ENCODE data around the gene CAMLG.

Gene CAMLG

DNA sequence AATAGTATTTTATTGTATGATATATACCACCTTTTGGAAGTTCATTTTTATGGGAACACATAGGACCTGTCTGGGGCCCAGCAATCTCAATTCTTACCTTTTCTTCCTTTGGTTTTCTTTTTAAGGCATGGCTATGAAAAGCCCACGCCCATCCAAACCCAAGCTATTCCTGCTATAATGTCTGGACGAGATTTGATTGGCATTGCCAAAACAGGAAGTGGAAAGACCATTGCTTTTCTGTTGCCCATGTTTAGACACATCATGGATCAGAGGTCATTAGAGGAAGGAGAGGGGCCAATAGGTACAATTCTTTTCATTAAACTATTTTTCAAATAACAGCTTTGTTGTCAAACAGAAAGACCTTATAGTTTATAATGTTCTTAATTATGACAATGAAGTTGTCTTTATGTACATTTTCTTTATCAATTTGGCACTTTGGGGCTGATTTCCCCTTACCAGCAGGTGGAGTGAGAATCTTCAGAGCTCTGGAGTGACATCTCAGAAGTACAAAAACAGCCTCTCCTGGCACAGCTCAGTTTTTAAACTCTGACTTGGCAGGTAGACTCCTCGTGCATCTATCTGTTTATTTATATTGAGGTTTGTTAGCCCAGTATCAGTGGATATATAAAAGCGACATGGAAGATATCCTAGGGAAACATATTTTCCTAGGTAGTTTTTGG, 46.0 kb downstream of the CAMLG start:
- DNase-seq (ENCODE audit: low spot score) = no peak

DNA sequence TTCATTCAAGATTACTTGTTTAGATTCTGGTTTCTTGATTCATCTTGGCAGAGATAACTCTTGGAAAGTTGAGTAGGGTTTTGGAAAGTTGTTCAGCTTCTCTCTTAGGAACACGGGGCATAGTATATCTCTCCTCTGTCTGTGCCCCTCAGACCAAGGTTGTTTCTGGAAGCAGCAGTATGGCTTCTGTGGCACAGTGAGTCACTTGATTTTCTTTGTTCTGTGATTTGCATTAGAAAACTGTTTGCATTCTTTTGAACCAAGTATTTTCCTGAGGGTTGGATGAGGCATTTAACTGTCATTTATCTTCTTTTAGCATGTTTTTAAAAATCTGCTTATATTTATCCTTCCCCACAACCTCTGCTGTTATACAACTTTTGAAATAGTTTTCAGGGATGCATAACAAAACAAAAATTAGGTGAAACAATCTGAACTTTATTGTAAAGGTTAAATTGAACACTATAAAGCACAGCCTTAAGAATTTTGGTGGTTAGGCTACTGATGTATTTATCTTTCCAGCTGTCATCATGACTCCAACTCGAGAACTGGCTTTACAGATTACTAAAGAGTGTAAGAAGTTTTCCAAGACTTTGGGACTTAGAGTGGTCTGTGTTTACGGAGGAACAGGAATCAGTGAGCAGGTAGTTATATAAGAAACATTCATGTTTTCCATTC, 46.7 kb downstream of the CAMLG start:
- no peak for DNase-seq (ENCODE audit: low spot score)

GRCh38 chr5:134787692-134788091, 49.3 kb downstream of the CAMLG start:
- no peak for DNase-seq (ENCODE audit: low spot score)

DNA sequence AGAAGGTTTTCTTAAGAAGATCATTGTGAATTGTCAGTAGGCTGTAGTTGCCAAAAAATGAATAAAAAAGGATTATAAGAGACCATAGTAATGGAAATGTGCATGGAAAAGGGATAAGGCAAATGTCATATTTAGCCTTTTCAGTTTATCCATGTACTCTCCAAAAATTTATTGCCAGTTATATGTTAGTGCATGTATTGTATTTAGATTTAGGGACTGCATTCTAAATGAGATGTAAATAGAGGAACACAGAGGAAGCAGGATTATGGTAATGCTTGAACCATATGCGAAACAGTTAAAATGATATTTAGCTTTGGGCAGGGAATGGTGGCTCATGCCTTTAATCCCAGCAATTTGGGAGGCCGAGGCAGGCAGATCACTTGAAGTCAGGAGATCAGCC, 53.2 kb downstream of the CAMLG start:
- DNase-seq (ENCODE audit: low spot score) = no peak

- no peak for DNase-seq (ENCODE audit: low spot score)
These were observed 53.9 kb downstream of the CAMLG start for GRCh38 chr5:134792286-134792685.

GRCh38 chr5:134793111-134793510, 54.8 kb downstream of the CAMLG start:
- no peak for DNase-seq (ENCODE audit: low spot score)

DNA sequence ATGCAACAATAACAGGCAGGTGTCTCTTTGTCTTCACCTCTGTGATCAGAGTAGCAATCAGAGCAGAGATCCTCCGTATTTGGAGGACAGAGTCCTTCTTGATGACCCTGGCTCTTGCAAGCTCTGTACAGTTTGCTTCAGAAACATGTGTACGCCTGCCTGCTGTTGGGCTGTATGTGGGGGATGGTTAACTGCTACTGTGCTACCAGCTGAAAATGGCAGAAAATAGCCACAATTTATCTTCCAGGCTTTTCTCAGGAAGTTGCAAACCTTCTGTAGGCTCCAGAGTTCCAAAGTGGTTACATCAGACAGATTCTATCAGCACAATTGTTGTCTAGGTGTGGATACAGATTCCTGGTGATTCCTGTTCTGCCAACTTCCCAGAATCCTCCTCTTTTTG, 55.7 kb downstream of the CAMLG start:
- DNase-seq (ENCODE audit: low spot score) = no peak

- no peak for DNase-seq (ENCODE audit: low spot score)
These were observed 56.5 kb downstream of the CAMLG start for GRCh38 chr5:134794819-134795218.

DNA sequence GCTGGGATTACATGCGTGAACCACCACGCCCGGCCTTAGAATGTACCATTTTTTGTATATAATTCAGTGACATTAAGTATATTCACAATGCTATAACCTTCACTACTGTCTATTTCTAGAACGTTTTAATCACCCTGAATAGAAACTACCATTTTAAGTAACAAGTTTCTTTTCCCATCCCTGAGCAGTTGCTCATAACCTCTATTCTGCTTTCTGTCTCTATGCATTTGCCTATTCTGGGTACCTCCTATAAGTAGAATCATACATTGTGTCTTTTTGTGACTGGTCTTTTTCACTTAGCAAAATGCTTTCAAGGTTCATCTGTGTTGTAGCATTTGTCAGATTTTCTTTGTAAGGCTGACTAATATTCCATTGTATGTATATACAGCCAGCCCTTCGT, 60.1 kb downstream of the CAMLG start:
- DNase-seq (ENCODE audit: low spot score) = no peak

All from globus pallidus (tissue), 1 donor.